22Rv1 (cell line): ENCODE measurements around the gene SLC9A4.

Source experiments
- CTCF ChIP-seq: fragments of 450-650 bp; IDR thresholded peaks from 2 replicates; pipeline ENCODE4 v1.5.1; 2017; ENCODE audit warnings: mild to moderate bottlenecking
- ZFX ChIP-seq: fragments of 450-650 bp; IDR thresholded peaks from 2 replicates; pipeline ENCODE4 v1.6.1; 2017; ENCODE audit warnings: antibody characterized with exemption, borderline replicate concordance

GRCh38 chr2:102435741-102436140 lies 37.3 kb upstream of the SLC9A4 start:
- no peak for TF ChIP-seq CTCF
- no peak for TF ChIP-seq ZFX
